ENCODE measurements around the gene TIMM10.
A peak's percentile ranks its signal among the peaks of the same experiment; 100 is the strongest.

Gene TIMM10

GRCh38 chr11:57500515-57500914 lies 30.0 kb downstream of the TIMM10 start:
- H3K4me3 Mint-ChIP-seq: no peak overlapping the region
- ATAC-seq: no peak

DNA sequence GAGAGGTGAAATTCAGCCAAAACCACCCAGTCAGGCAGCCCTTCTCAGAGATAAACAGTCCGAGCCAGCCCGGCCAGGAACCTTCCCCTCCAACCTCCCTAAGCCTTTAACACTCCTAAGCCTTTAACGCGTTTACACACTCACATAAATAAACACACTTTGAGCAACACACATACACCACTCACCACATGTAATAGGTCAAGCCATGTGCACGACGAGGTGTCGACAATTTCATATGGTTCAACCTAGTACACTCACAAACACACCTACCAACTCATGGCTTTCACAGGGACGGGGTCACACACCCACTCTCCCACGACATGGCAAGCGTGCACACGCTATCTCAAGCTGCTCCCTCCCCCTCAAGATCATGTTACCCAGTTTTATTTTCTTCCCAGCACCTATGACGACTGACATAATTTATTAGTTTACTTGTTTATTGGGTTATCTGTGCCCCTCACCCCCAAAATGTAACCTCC lies 30.5 kb downstream of the TIMM10 start:
- no peak overlapping the region for H3K4me3 Mint-ChIP-seq
- DNase-seq: no peak

More at GRCh38 chr11:57500515-57500914, 30.0 kb downstream of the TIMM10 start:
- H3K27me3 Mint-ChIP-seq: no peaks in the 10 kb centered on the region
- no peaks in the 10 kb centered on the region for H3K9me3 Mint-ChIP-seq
- H3K27ac Mint-ChIP-seq: peak overlapping the region in 1 of 2 donors; percentile 39
- peaks cover 14% of the 10 kb centered on the region for H3K4me1 Mint-ChIP-seq
- no peak for DNase-seq

DNA sequence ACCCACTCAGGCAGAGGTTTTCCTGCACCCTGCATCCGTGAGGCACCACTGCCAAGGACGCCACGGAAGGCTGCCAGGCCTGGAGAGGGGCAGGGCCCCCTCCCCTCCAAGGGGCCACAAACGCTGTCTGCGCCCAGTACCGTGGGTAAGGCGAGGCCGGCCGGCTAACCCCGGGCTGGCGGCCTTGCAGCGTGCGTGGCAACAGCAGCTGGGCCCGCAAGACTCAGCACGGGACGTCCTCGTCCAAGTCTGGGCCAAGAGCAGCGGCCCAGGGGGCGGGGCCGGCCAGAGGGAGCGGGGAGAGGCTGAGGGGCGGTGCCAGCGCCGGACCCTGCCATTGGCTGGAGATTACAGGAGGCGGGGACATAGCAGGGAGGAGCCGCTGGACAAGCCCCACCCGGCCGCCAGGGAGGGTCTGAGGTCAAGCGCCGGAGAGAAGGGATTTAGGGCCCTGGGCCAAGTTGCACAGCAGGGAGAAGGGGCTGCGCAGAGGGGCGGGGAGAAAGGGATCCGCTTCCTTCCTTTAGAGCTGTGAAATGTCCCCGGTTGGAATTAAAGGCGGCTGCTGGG lies 31.1 kb downstream of the TIMM10 start:
- Mint-ChIP-seq H3K4me3 (no peak overlapping the region), H3K27me3 (no peaks in the 10 kb centered on the region), H3K27ac (peak overlapping the region in 1 of 2 donors; percentile 71), H3K4me1 (peaks cover 14% of the 10 kb centered on the region), H3K9me3 (no peaks in the 10 kb centered on the region)
- ATAC-seq (peak; percentile 84), DNase-seq (peak; percentile 40 to 59)

More for the DNA sequence above, 30.5 kb downstream of the TIMM10 start:
- peak; percentile 4 for ATAC-seq
- Mint-ChIP-seq H3K27me3 (no peaks in the 10 kb centered on the region), H3K9me3 (no peaks in the 10 kb centered on the region), H3K4me1 (peaks cover 14% of the 10 kb centered on the region), H3K27ac (no peak overlapping the region)

DNA sequence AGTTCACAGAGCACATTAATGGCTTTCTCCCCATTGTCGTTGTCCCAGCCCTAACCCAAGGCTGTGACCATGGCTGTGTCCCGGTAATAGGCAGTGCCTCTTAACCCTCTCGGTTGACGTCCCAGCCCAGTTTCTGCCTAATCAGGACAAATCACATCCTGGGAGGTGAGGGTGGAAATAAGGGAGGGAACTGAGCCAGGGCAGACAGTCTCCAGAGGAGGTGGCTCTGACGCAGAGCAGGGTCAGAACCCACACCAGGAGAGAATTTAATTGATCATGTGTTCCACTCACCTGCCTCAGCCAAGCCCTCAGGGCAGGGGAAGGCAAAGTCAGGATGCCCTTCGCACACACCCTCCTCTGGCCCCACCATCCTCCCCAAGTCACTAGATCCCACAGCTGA lies 32.0 kb downstream of the TIMM10 start:
- Mint-ChIP-seq H3K27me3 (no peaks in the 10 kb centered on the region), H3K27ac (no peak overlapping the region), H3K4me1 (peaks cover 24% of the 10 kb centered on the region), H3K9me3 (no peaks in the 10 kb centered on the region), H3K4me3 (no peak overlapping the region)
- DNase-seq (no peak), ATAC-seq (no peak)

DNA sequence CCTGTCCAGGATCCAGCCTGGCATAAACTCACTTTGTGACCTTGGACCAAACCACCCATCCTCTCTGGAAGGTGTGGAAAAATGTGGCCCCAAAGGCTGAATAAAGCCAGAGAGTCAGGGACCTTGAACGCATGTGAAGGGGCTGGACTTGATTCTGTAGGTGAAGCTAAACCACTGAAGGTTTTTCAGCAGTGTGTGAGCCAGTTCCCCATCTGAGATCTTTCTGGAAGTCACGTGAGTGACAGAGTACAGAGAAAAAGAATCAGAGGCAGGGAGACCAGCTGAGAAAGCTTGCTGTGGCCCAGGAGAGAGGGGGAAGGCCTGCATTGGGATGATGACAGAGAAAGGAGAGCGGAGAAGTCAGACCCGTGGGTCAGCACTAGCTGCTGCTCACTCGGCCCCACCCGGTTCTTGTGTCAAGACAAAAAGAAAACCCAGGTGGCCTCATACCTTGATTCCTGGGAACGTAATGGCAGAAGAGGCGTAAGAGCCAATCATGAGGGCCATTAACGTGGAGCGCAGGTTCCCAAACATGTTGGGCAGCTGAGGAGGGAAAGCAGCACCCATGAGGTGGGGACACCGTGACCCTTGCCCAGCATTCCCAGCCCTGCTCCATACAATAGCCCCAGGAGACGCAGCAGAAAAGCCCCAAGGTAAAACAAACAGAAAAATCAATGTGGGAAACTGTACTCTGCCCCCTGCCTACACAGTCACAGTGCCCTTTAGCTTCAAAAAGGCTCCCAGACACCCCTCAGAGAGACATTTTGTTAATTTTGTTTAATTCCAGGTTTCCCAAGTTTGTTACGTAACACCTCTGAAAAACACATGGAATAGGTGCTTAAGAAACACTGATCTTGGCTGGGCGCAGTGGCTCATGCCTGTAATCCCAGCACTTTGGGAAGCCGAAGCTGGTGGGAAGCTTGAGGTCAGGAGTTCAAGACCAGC lies 33.0 kb downstream of the TIMM10 start:
- DNase-seq (no peak), ATAC-seq (no peak)
- Mint-ChIP-seq H3K27ac (no peak overlapping the region), H3K27me3 (no peaks in the 10 kb centered on the region), H3K4me3 (no peak overlapping the region), H3K4me1 (peaks cover 31% of the 10 kb centered on the region), H3K9me3 (no peaks in the 10 kb centered on the region)

DNA sequence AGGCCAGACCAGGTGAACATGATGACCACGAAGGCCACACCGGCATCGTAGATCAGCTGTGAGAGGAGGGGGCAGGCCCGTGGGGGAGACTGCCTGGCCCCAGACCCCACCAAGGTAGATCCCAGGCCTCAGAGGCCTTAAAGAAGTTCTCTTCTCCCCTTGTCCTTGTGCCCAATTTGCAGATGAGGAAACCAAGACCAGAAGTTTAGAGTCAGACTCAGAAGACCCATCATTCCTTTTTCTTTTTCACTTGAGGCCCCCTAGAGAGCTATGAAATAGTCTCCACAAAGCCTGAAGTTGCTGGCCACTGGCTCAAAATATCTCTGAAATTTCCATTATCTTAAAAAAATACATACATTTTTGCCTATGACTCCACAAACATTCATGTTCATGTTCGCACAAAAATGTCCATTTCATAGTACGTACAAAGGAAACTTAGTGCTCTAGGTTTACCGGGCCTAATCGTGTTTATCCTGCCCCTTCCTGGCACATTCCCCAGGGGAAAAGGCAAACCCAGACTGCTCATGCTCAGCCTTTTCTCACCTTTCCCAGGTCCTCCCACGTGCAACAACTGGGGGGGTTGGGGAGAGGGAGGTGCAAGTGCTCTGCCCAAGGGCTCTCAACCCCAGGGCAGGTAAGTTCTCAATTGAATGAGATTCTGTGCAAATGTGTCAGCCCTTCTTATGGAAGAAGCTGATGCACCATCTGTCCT lies 34.3 kb downstream of the TIMM10 start:
- Mint-ChIP-seq H3K4me1 (peaks cover 31% of the 10 kb centered on the region), H3K9me3 (no peaks in the 10 kb centered on the region), H3K27ac (peak overlapping the region in 1 of 2 donors; percentile 36), H3K4me3 (no peak overlapping the region), H3K27me3 (no peaks in the 10 kb centered on the region)
- no peak for ATAC-seq
- DNase-seq: no peak

GRCh38 chr11:57493507-57494503 lies 36.7 kb downstream of the TIMM10 start:
- Mint-ChIP-seq H3K27ac (peak overlapping the region; percentile 99 to 100), H3K9me3 (no peaks in the 10 kb centered on the region), H3K27me3 (no peaks in the 10 kb centered on the region), H3K4me3 (peak overlapping the region; percentile 19 to 55), H3K4me1 (peaks cover 16% of the 10 kb centered on the region)
- DNase-seq (peak; percentile 80 to 88), ATAC-seq (peak; percentile 94)

DNA sequence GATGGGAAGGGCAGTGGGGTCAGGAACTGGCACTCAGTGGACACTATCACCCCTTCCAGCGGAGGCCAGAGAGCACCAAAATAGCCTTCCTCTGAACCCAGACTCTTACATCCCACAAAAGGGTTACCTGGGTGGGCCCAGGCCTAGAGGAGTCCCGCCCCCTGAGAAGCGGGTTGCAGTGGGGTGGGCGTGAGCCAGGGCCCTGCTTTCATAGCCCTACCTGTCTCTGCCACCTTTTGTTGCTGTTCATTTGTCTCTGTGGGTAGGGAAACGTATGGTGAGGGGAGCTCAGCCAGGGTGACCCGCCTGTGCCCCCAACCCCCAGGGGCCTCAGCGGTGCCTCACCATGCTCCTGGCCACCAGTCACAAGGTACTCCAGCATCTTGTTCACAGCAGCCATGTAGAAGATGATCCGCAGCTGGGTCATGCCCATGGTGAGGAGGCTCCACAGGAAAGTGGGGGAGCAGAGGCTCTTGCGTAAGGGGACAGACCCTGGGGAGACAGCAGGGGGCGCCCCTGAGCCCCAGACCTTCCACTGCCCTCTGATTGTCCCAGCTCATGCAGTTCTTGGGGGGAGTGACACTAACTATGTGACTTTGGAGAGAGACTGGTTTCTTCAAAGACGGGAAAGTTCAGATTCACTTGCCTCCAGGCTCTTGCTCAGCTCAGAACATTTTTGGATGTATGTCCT lies 39.0 kb downstream of the TIMM10 start:
- peak; percentile 71 for ATAC-seq
- peaks cover 16% of the 10 kb centered on the region for H3K4me1 Mint-ChIP-seq

DNA sequence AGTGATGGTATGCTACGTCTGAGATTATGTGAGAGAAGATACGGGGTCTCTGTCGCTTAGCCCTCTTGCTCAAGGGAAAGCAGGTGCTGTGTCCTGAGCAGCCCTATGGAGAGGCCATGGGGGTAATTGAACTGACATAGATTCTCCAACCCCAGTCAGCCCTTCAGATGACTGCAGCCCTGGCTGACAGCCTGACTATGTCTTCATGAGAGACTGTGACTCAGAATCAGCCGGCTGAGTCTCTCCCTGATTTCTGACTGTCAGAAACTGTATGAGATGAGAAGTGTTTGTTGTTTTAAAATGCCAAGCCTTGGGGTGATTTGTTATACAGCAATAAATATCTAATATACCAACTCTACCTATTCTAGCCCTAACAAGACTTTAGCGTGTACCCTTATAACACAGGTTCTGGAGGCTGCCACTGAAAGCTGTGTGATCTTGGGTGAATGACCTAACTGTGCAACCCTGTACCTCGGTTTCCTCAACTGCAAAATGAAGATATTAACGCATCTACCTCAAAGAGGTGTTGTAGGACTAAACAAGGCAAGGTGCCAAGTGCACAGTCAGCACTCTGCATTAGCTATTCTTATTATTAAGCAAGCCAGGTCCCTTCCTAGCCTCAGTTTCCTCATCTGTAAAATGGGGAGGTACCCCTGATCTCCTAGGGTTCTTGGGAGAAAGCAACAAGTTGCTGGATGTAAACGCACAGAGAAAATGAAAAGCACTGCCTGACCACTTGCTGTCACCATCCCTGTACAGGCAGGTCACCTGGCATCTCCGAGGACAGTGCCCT lies 39.9 kb downstream of the TIMM10 start:
- Mint-ChIP-seq H3K4me3 (no peak overlapping the region), H3K27me3 (no peaks in the 10 kb centered on the region), H3K4me1 (peaks cover 16% of the 10 kb centered on the region), H3K9me3 (no peaks in the 10 kb centered on the region), H3K27ac (no peak overlapping the region)
- DNase-seq: no peak
- ATAC-seq: no peak

More for the DNA sequence above, 39.0 kb downstream of the TIMM10 start:
- no peaks in the 10 kb centered on the region for H3K9me3 Mint-ChIP-seq
- H3K27ac Mint-ChIP-seq: no peak overlapping the region
- no peaks in the 10 kb centered on the region for H3K27me3 Mint-ChIP-seq
- DNase-seq: peak; percentile 58 to 65
- H3K4me3 Mint-ChIP-seq: no peak overlapping the region

DNA sequence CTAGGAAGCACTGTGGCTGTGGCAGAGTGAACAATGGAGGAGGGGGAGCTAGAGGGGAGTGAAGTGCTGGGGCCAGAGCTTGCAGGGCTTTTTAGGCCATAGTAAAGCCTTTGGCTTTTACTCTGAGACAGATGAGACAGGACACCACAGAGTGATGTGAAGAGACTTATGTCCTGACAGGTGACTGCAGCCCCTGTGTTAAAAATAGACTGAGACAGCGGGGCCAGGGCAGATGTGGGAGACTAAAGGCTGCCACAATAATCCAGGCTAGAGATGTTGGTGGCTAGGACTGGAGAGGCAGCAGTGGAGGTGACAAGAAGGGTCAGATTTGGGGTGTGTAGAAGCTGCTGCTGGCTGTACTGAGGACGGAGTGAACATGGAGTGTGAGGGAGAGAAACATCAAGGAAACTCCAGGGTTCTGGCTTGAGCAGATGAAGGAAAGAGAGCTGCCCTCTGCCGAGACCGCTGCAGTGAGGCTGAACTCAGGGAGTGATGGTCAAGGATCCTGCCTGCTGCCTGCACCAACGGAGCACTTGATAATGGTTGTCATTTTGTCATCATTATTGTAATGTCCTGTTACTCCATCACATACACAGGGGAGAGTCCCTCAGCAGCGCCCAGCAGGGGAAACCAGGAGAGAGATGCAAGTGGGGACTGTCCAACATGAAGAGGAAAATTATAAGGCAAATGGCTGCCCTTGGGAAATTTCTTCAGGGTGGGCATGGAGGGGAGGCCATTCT lies 42.5 kb downstream of the TIMM10 start:
- DNase-seq (no peak), ATAC-seq (no peak)
- H3K4me1 Mint-ChIP-seq: peaks cover 7% of the 10 kb centered on the region
- H3K27ac Mint-ChIP-seq: no peak overlapping the region
- H3K9me3 Mint-ChIP-seq: no peaks in the 10 kb centered on the region
- H3K4me3 Mint-ChIP-seq: no peak overlapping the region
- peaks cover under 1% of the 10 kb centered on the region for H3K27me3 Mint-ChIP-seq

GRCh38 chr11:57487021-57487778 lies 43.4 kb downstream of the TIMM10 start:
- Mint-ChIP-seq H3K4me1 (peaks cover 11% of the 10 kb centered on the region), H3K9me3 (no peaks in the 10 kb centered on the region), H3K4me3 (no peak overlapping the region), H3K27ac (no peak overlapping the region), H3K27me3 (peaks cover 10% of the 10 kb centered on the region)
- DNase-seq (no peak), ATAC-seq (no peak)

DNA sequence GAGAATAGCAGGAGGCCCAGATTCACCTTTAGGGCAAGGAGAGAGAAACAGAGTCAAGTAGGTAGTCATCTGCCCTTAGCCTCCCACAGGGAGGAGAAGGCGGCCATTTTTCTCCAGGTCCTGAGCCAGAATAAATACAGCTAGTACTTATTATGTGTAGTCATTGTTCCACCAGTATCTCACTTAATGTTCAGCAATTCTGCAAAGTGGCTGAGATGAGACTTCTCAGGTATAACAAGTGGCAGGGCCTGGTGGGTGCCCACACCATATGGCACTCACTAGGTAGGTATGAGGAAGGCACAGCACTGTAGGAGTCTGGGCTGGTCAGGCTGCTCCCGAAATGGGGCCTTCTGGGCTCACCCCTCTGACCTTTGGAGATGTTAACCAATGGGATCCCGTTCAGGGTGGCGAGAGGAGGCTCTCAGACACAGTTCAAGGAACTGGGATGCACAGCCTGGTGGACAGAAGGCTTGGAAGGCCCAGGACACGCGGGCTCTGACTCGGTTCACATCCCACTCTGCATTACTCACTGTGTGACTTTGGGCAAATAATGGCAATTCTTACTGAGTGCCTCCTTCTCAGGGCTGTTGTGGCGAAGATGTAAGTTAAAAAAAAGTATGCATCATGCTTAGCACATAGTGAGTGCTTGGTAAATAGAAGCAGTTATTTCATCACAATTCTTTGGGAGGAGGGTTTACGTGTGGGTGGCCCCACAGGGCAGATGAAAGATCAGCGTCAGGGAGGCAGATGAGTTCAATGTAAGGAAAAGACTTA lies 45.1 kb downstream of the TIMM10 start:
- peaks cover 20% of the 10 kb centered on the region for H3K4me1 Mint-ChIP-seq
- no peak overlapping the region for H3K4me3 Mint-ChIP-seq
- DNase-seq (no peak), ATAC-seq (no peak)
- no peaks in the 10 kb centered on the region for H3K9me3 Mint-ChIP-seq
- H3K27ac Mint-ChIP-seq: no peak overlapping the region
- H3K27me3 Mint-ChIP-seq: peaks cover 24% of the 10 kb centered on the region
